ENCODE data around the gene SLC22A23. TPM values are rescaled to one million over a fixed set of nuclear protein-coding genes. Genes with fewer than 3 reads are reported as not detected.

Gene SLC22A23
- total RNA-seq, 4 donors from 2014 or later, result 6.6 to 25.0 (median 14.6) TPM

DNA sequence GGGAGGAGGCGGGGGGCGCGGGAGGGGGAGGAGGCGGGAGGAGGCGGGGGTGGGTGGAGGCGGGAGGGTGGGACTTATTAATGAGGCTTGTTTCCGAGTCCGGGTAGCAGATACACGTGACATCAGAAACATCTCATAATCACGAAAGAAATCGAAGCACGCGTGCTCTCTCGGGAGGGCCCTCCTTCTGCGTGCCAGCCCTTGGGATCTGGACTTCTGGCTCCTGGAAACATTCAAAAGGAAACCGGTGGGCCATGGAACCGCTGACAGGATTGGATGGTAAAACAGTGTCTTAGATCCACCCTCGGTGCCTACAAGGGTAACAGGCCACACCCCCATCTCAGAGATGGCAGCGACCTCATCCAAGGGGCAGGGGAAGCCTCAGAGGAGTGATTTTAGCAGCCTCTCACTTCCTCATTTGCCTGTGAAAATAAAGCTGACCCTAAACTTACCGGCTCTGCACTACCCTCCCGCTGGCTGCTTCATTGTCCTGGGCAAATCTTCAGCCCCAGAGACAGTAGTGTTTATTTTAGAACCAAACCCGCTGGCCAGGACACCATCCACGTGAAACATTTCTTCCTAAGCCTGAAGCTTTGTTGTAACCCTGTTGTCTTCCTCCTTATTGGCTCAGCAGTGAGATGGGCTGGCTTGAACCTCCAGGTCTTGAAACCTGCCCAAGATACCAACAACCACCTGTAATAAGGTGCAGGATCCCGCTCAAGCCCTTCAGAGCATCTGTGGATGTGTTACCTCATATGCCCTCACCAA lies 100.6 kb downstream of the SLC22A23 start:
- Histone ChIP-seq H3K36me3 (no peaks in the 10 kb centered on the region), H3K27me3 (no peaks in the 10 kb centered on the region), H3K27ac (peak overlapping the region; percentile 92 to 97 (median 95)), H3K4me3 (peak overlapping the region; percentile 47 to 60 (median 55)), H3K4me1 (peaks cover 29 to 33% of the 10 kb centered on the region in 2 donors), H3K9me3 (no peaks in the 10 kb centered on the region)
- intact Hi-C loops (cut with DNase I; ENCODE audit: low total_unique reads), result loop anchor here (5.0 kb wide), 2 partner anchors 81 to 101 kb away; partner anchors contain the start of gene SLC22A23
- ATAC-seq (peak; percentile 79 to 82), DNase-seq (peak; percentile 64 to 79)
- TF ChIP-seq POLR2A (IDR thresholded peaks at IDR 0.05), result peak in 1 of 2 donors; percentile 44
- TF ChIP-seq, protein P1, sequence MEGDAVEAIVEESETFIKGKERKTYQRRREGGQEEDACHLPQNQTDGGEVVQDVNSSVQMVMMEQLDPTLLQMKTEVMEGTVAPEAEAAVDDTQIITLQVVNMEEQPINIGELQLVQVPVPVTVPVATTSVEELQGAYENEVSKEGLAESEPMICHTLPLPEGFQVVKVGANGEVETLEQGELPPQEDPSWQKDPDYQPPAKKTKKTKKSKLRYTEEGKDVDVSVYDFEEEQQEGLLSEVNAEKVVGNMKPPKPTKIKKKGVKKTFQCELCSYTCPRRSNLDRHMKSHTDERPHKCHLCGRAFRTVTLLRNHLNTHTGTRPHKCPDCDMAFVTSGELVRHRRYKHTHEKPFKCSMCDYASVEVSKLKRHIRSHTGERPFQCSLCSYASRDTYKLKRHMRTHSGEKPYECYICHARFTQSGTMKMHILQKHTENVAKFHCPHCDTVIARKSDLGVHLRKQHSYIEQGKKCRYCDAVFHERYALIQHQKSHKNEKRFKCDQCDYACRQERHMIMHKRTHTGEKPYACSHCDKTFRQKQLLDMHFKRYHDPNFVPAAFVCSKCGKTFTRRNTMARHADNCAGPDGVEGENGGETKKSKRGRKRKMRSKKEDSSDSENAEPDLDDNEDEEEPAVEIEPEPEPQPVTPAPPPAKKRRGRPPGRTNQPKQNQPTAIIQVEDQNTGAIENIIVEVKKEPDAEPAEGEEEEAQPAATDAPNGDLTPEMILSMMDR (IDR thresholded peaks at IDR 0.05 in 4 of 5, conservative IDR thresholded peaks at IDR 0.05 in 1 of 5), result no peak
- in situ Hi-C loops (cut with MboI; ENCODE audit: low sequenced_read_pairs in 4 of 4), result no loop called here

DNA sequence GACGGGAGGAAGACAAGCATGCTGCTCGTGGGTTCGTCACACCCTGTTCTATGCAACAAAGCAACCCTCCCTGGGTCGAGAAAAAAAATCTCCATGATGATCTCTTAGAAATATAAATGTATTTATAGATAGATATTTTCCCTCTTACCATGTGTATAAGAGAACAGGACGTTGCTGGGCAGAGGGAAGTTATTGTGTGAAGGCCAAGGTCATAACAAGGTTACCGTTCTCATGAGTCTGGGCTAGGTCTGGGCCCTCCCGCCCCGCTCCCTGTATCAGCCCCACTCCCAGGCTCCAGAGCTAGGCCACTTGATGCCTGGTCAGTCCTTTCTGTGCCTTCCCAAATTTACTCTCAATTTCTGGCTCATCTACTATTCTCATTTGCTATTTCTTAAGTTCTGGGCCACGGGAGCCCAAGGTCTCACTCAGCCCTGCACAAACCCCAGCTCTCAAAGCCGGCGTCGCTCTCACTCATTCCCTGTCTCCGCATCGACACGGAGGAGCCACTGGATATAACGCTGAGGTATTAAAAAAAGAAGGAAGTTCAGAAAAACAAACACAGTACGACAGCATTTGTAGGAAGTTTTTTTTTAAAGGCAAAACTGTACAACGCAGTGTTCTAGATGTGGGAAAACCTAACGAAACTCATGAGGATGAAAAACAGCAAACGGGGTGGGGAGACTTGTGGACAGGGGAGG lies 101.3 kb downstream of the SLC22A23 start:
- in situ Hi-C loops (cut with MboI; ENCODE audit: low sequenced_read_pairs in 4 of 4) (no loop called here), intact Hi-C loops (cut with DNase I; ENCODE audit: low total_unique reads) (loop anchor here (5.0 kb wide), 2 partner anchors 82 to 102 kb away; partner anchors contain the start of gene SLC22A23)

DNA sequence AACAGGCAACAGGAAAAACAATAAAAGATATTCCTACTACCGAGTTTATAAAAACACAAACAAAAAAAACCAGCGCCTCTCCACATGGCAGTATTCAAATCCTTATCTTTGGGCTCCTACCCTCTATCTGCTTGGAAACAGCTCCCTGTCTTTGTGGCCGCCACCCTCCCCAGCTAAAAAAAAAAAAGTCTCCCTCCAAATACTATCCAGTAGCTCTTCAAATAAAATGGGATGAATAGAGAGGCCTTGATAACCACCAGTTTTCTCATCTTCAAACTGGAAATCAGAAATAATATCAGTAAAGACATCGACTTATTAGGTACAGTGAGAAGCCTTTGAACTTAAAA lies 101.9 kb downstream of the SLC22A23 start:
- TF ChIP-seq, protein P1 (IDR thresholded peaks at IDR 0.05 in 4 of 5, conservative IDR thresholded peaks at IDR 0.05 in 1 of 5), result no peak
- no peak for TF ChIP-seq POLR2A (IDR thresholded peaks at IDR 0.05)
- intact Hi-C loops (cut with DNase I; ENCODE audit: low total_unique reads), result loop anchor here (5.0 kb wide), 2 partner anchors 82 to 102 kb away; partner anchors contain the start of gene SLC22A23
- ATAC-seq, result no peak
- DNase-seq, result no peak
- H3K4me3 ChIP-seq, result peak overlapping the region in 1 of 4 donors; percentile 48
- in situ Hi-C loops (cut with MboI; ENCODE audit: low sequenced_read_pairs in 4 of 4), result no loop called here
- peaks cover 42 to 46% of the 10 kb centered on the region in 2 donors for H3K4me1 ChIP-seq
- peak overlapping the region; percentile 92 to 97 (median 95) for H3K27ac ChIP-seq
- no peaks in the 10 kb centered on the region for H3K27me3 ChIP-seq
- no peaks in the 10 kb centered on the region for H3K36me3 ChIP-seq
- no peaks in the 10 kb centered on the region for H3K9me3 ChIP-seq

More for the DNA sequence above, 101.3 kb downstream of the SLC22A23 start:
- H3K36me3 ChIP-seq, result no peaks in the 10 kb centered on the region
- H3K27me3 ChIP-seq, result no peaks in the 10 kb centered on the region
- H3K27ac ChIP-seq, result peak overlapping the region; percentile 92 to 97 (median 95)
- peaks cover 37 to 41% of the 10 kb centered on the region in 2 donors for H3K4me1 ChIP-seq
- ATAC-seq, result peak; percentile 32 to 51
- H3K9me3 ChIP-seq, result no peaks in the 10 kb centered on the region
- H3K4me3 ChIP-seq, result peak overlapping the region; percentile 48 to 60 (median 55)
- peak in 1 of 2 donors; percentile 10 for TF ChIP-seq POLR2A (IDR thresholded peaks at IDR 0.05)
- TF ChIP-seq, protein P1 (IDR thresholded peaks at IDR 0.05 in 4 of 5, conservative IDR thresholded peaks at IDR 0.05 in 1 of 5), result no peak
- peak in 1 of 2 donors; percentile 46 for DNase-seq

DNA sequence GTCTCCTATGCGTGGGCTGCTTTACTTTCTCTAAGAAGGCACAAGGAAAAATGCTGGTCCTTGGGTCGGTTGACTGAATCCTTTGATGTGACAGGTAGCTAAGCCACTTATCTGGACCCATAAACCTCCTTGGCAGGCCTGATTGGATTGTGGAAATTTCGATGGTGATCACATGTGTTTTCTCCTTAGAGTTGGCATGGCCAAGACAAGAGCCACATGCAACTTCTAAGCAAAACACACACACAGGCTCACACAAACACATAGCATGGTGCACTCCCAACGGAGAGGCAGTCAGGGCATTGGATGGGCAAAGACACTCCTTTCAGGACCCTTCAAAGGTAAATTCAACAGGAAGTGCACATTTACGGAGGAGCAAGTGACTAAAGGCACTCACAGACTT lies 102.9 kb downstream of the SLC22A23 start:
- Histone ChIP-seq H3K9me3 (no peaks in the 10 kb centered on the region), H3K27me3 (no peaks in the 10 kb centered on the region), H3K4me1 (peaks cover 51 to 52% of the 10 kb centered on the region in 2 donors), H3K36me3 (no peaks in the 10 kb centered on the region), H3K4me3 (no peak overlapping the region), H3K27ac (peak overlapping the region; percentile 92 to 97 (median 95))
- no peak for ATAC-seq
- no peak for DNase-seq
- no peak for TF ChIP-seq POLR2A (IDR thresholded peaks at IDR 0.05)
- TF ChIP-seq, protein P1 (IDR thresholded peaks at IDR 0.05 in 4 of 5, conservative IDR thresholded peaks at IDR 0.05 in 1 of 5), result no peak
- intact Hi-C loops (cut with DNase I; ENCODE audit: low total_unique reads), result no loop called here
- in situ Hi-C loops (cut with MboI; ENCODE audit: low sequenced_read_pairs in 4 of 4), result no loop called here

All from gastrocnemius medialis (tissue), 4 donors.